ENCODE data around the gene WDFY2.

GRCh38 chr13:51780099-51780498, 195.8 kb downstream of the WDFY2 start:
- TF ChIP-seq CTCF (conservative IDR thresholded peaks at IDR 0.05; ENCODE audit: low read depth, low read length) (no peak), EZH2 (IDR thresholded peaks at IDR 0.05; ENCODE audit: borderline replicate concordance, low read depth, low read length, poor library complexity, severe bottlenecking) (no peak)
